Fibroblast of mammary gland (primary cell): ENCODE results near the gene PFDN2.

ENCODE experiments used
- DNase-seq: peaks from one replicate; pipeline ENCODE4 v3.0.0-alpha.2; 2010; ENCODE audit warnings: low read depth
- H3K4me3 ChIP-seq: 2 replicates; pipeline ENCODE4 v1.5.1; 2011; ENCODE audit warnings: low read depth, mild to moderate bottlenecking, low read length, moderate library complexity; ENCODE audit not compliant: control insufficient read depth
- TF ChIP-seq, protein P1 (sequence below): conservative IDR thresholded peaks from 2 replicates; pipeline ENCODE4 v1.5.1; 2011; ENCODE audit warnings: low read depth, low read length, inconsistent platforms; ENCODE audit not compliant: control insufficient read depth, insufficient read depth

PFDN2 gene

DNA sequence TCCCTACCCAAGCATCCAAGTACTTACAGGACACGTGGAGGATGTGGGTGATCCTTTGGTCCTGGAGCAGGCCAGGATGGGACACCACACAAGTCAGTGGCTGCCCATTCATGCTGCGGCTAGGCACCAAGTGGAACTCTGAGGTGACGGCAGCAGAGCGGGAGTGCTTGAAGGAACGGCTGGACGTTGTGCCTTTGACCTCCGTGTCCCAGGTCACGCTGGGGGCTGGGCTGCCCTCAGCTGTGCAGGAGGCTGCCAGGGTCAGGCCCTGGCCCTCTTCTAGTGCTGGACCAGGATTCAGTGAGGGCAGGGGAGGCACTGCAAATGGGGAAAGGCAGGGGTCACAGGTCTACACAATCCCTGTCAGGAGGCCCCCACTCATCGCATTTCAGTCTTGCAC, 40.4 kb downstream of the PFDN2 start:
- H3K4me3 ChIP-seq: no peak overlapping the region

DNA sequence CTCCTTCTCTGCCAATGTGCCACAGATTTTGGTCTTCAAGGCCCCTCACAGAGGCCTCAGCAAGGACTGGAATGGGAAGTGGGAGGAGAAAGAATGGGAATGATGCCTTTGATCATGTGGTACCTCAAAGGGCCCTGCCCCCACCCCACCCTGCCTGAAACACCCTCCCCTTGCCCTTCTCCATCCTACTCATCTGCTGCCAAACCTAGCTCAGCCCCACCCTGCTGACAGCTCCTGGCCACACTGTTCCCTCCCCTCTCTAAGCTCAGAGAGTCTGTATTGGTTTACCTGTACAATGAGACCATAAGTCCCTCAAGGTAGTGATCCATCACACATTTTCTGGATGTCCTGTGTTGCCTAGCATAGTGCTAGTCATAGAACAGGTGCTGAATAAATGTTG, 41.4 kb downstream of the PFDN2 start:
- no peak overlapping the region for H3K4me3 ChIP-seq
- DNase-seq: no peak
- TF ChIP-seq, protein P1, sequence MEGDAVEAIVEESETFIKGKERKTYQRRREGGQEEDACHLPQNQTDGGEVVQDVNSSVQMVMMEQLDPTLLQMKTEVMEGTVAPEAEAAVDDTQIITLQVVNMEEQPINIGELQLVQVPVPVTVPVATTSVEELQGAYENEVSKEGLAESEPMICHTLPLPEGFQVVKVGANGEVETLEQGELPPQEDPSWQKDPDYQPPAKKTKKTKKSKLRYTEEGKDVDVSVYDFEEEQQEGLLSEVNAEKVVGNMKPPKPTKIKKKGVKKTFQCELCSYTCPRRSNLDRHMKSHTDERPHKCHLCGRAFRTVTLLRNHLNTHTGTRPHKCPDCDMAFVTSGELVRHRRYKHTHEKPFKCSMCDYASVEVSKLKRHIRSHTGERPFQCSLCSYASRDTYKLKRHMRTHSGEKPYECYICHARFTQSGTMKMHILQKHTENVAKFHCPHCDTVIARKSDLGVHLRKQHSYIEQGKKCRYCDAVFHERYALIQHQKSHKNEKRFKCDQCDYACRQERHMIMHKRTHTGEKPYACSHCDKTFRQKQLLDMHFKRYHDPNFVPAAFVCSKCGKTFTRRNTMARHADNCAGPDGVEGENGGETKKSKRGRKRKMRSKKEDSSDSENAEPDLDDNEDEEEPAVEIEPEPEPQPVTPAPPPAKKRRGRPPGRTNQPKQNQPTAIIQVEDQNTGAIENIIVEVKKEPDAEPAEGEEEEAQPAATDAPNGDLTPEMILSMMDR: no peak

More for the DNA sequence above, 40.4 kb downstream of the PFDN2 start:
- DNase-seq: no peak
- TF ChIP-seq, protein P1: no peak

GRCh38 chr1:161074676-161075368, 43.0 kb downstream of the PFDN2 start:
- TF ChIP-seq, protein P1: no peak
- no peak overlapping the region for H3K4me3 ChIP-seq

GRCh38 chr1:161073474-161074121, 44.2 kb downstream of the PFDN2 start:
- TF ChIP-seq, protein P1: no peak
- DNase-seq: no peak
- H3K4me3 ChIP-seq: no peak overlapping the region

More at GRCh38 chr1:161074676-161075368, 43.0 kb downstream of the PFDN2 start:
- DNase-seq: no peak

GRCh38 chr1:161072751-161073449, 44.9 kb downstream of the PFDN2 start:
- no peak overlapping the region for H3K4me3 ChIP-seq
- TF ChIP-seq, protein P1: no peak
- DNase-seq: no peak

GRCh38 chr1:161071886-161072371, 45.9 kb downstream of the PFDN2 start:
- TF ChIP-seq, protein P1: peak; percentile 68
- H3K4me3 ChIP-seq: no peak overlapping the region
- peak; percentile 66 for DNase-seq
